ENCODE measurements around the gene CYP4B1. TPM values are rescaled to one million over a fixed set of nuclear protein-coding genes. Genes with fewer than 3 reads are reported as not detected.

Gene CYP4B1
- total RNA-seq, 1 experiment from 2014 or later: not detected

DNA sequence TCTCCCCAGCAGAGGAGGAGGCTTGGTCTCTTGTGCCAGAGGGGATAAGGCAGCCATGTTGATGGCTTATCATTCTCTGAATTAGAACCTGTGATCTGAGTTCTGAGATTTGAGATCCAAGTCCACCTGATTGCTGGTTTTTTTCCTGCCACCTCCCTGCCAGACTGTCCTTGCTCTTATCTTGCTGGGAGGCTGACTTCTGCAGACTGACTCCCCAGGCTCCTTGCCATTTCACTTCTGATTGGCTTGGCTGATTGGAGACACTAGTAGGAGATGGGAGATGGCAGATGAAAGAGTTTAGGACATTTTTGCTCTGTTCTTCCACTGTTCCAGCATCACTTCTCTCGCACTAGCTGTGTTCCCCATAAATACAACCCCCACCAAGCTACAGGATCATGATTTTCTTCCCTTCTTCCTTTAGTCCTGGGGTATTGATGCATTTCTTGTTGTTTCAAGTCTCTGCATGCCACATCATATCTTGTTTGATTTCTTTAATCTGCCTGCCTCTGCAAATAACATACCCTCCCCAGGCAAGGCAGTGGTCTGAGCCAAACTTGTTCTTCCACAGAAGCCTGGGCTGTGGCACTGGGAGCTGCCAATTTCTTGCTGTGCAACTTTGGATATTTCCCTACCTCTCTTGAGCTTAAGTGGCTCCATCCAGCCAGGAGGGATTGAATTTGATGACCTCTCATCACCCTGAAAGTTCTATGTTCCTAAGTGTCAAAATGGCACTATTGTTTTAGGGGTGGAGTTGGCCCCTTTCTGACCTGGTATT lies 963 bp upstream of the CYP4B1 start:
- Mint-ChIP-seq H3K4me1 (no peaks in the 10 kb centered on the region), H3K27me3 (ENCODE audit: low read depth) (peaks cover 27% of the 10 kb centered on the region), H3K4me3 (no peak overlapping the region), H3K27ac (no peak overlapping the region), H3K9me3 (peaks cover 4 to 7% of the 10 kb centered on the region in 2 experiments; a peak in 4 of 5 replicates), H3K36me3 (ENCODE audit: insufficient read depth in 1 of 3, low read depth in 3 of 3) (no peaks in the 10 kb centered on the region; a peak in 2 of 7 replicates)
- Histone ChIP-seq H3K79me1 (ENCODE audit: insufficient read depth, low read depth, low read length, poor library complexity, severe bottlenecking) (no peaks in the 10 kb centered on the region), H4K20me1 (ENCODE audit: control insufficient read depth, insufficient read depth, insufficient read length) (no peaks in the 10 kb centered on the region), H3K23ac (ENCODE audit: insufficient read length, low read depth, low read length) (no peak overlapping the region), H2BK5ac (ENCODE audit: insufficient read length, low read length) (no peak overlapping the region), H2BK20ac (ENCODE audit: low read depth, low read length, poor library complexity, severe bottlenecking) (no peak overlapping the region), H3K4me1 (ENCODE audit: insufficient read depth, low read length) (no peaks in the 10 kb centered on the region), H3K4ac (ENCODE audit: low read depth, low read length) (no peak overlapping the region), H3K23me2 (ENCODE audit: insufficient read length, low read depth, low read length, poor library complexity, severe bottlenecking) (no peaks in the 10 kb centered on the region), H3T11ph (ENCODE audit: low read length) (no peak overlapping the region), H3K79me2 (ENCODE audit: insufficient read depth, low read length) (no peaks in the 10 kb centered on the region), H3K18ac (ENCODE audit: insufficient read length, low read depth, low read length) (no peak overlapping the region), H2BK120ac (ENCODE audit: low read depth, low read length, poor library complexity, severe bottlenecking) (no peak overlapping the region), H2AFZ (ENCODE audit: low read length) (no peak overlapping the region), H3K4me2 (ENCODE audit: insufficient read depth, insufficient read length, low read length) (no peak overlapping the region), H3K56ac (ENCODE audit: insufficient read length, low read depth, low read length) (no peak overlapping the region), H2BK15ac (ENCODE audit: low read depth, low read length) (no peak overlapping the region), H3K9me3 (ENCODE audit: control insufficient read depth, low read depth, low read length) (no peaks in the 10 kb centered on the region), H2AK5ac (ENCODE audit: insufficient read length, low read length) (no peak overlapping the region), H4K8ac (replicated peaks; ENCODE audit: insufficient read length, low read depth, low read length) (no peak overlapping the region), H4K5ac (ENCODE audit: insufficient read length, low read depth, low read length) (no peak overlapping the region), H3K27me3 (ENCODE audit: insufficient read depth, low read length) (no peaks in the 10 kb centered on the region), H4K91ac (ENCODE audit: insufficient read length, low read depth, low read length) (no peak overlapping the region), H3K27ac (ENCODE audit: insufficient read length, low read depth, low read length) (no peak overlapping the region), H3K14ac (ENCODE audit: insufficient read depth, low read length) (no peak overlapping the region), H2BK12ac (ENCODE audit: insufficient read length, low read depth, low read length) (no peak overlapping the region), H3K9ac (ENCODE audit: extremely low read depth, insufficient read length, low read length) (no peak overlapping the region)
- no peak for DNase-seq
- no CpG with 5 or more reads among the region's 1 CpG for WGBS (ENCODE audit: extremely low coverage, insufficient read length, low lambda C conversion rate)
- TF ChIP-seq, protein P1, sequence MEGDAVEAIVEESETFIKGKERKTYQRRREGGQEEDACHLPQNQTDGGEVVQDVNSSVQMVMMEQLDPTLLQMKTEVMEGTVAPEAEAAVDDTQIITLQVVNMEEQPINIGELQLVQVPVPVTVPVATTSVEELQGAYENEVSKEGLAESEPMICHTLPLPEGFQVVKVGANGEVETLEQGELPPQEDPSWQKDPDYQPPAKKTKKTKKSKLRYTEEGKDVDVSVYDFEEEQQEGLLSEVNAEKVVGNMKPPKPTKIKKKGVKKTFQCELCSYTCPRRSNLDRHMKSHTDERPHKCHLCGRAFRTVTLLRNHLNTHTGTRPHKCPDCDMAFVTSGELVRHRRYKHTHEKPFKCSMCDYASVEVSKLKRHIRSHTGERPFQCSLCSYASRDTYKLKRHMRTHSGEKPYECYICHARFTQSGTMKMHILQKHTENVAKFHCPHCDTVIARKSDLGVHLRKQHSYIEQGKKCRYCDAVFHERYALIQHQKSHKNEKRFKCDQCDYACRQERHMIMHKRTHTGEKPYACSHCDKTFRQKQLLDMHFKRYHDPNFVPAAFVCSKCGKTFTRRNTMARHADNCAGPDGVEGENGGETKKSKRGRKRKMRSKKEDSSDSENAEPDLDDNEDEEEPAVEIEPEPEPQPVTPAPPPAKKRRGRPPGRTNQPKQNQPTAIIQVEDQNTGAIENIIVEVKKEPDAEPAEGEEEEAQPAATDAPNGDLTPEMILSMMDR (conservative IDR thresholded peaks at IDR 0.05): no peak
